Globus pallidus (tissue), 1 donor: ENCODE results near the gene FAU.
"Not testable (repeated sequence)": the region's sequence is repeated elsewhere in the genome, so short reads cannot be mapped to it uniquely, and the experiment has no call there.

Experiments
- DNase-seq: peaks from one replicate; pipeline ENCODE4 v3.0.0-alpha.2; 2015; ENCODE audit warnings: low spot score

FAU gene

GRCh38 chr11:65120831-65121230, 1.1 kb downstream of the FAU start:
- no peak for DNase-seq

- no peak for DNase-seq
These were observed 2.3 kb downstream of the FAU start for GRCh38 chr11:65119670-65119995.

- DNase-seq: not testable (repeated sequence)
These were observed 2.9 kb downstream of the FAU start for GRCh38 chr11:65118891-65119669.

- no peak for DNase-seq
These were observed 3.7 kb downstream of the FAU start for GRCh38 chr11:65118097-65118837.

GRCh38 chr11:65117206-65118096, 4.5 kb downstream of the FAU start, which contains the start of gene ZNHIT2:
Gene ZNHIT2, minus strand, starts transcription at chr11:65117701. Its CDS starts 48 bp downstream, at chr11:65117653.
- DNase-seq: peak; percentile 99

GRCh38 chr11:65116370-65117205, 5.3 kb downstream of the FAU start:
- DNase-seq: no peak

GRCh38 chr11:65115361-65116082, 6.4 kb downstream of the FAU start:
- DNase-seq: no peak

- DNase-seq: no peak
These were observed 7.3 kb downstream of the FAU start for GRCh38 chr11:65114538-65115171.

- DNase-seq: no peak
These were observed 8.1 kb downstream of the FAU start for GRCh38 chr11:65113839-65114238.

GRCh38 chr11:65113361-65113756, 8.6 kb downstream of the FAU start:
- DNase-seq: no peak

- DNase-seq: no peak
These were observed 9.2 kb downstream of the FAU start for GRCh38 chr11:65112546-65113360.

GRCh38 chr11:65111744-65112545, 10.0 kb downstream of the FAU start, which contains the start of gene TM7SF2:
Gene TM7SF2, plus strand, starts transcription at chr11:65111872. Its CDS starts 144 bp downstream, at chr11:65112016.
- DNase-seq: peak; percentile 97

GRCh38 chr11:65111159-65111743, 10.7 kb downstream of the FAU start:
- no peak for DNase-seq

- peak; percentile 82 for DNase-seq
These were observed 11.5 kb downstream of the FAU start for GRCh38 chr11:65110354-65110861.

- DNase-seq: no peak
These were observed 12.4 kb downstream of the FAU start for GRCh38 chr11:65109231-65110198.

- DNase-seq: no peak
These were observed 13.3 kb downstream of the FAU start for GRCh38 chr11:65108469-65109123.
